ENCODE results near the gene MCC.

GRCh38 chr5:113179156-113179555 lies 309.1 kb downstream of the MCC start:
- TF ChIP-seq CTCF (conservative IDR thresholded peaks at IDR 0.05; ENCODE audit: low read length) (no peak), EZH2phosphoT487 (IDR thresholded peaks at IDR 0.05; ENCODE audit: borderline replicate concordance, low read depth, low read length) (no peak)
